Erythroblast (primary cell): ENCODE results near the gene SH3GLB2.

Source experiments
- GATA1 ChIP-seq: IDR thresholded peaks from 2 replicates; pipeline ENCODE4 v1.6.1; 2011; ENCODE audit warnings: low read depth, mild to moderate bottlenecking, control low read depth, low read length, moderate library complexity
- POLR2A ChIP-seq: IDR thresholded peaks from 2 replicates; pipeline ENCODE4 v1.6.1; 2011; ENCODE audit warnings: mild to moderate bottlenecking, low read length

GRCh38 chr9:129042016-129042415 lies 13.9 kb upstream of the SH3GLB2 start:
- TF ChIP-seq POLR2A: no peak
- TF ChIP-seq GATA1: no peak
